WTC11 (cell line): Measurements from ENCODE around the gene TMEM59L. TPM values are rescaled to one million over a fixed set of nuclear protein-coding genes. Genes with fewer than 3 reads are reported as not detected.

ENCODE experiments used
- AFF4 ChIP-seq: sonication (generic); formaldehyde crosslinking; IDR thresholded peaks from 2 replicates; pipeline ENCODE4 v1.8.1; 2023; ENCODE audit warnings: mild to moderate bottlenecking, missing genetic modification reagents, borderline replicate concordance
- ATF1 ChIP-seq: sonication (generic); formaldehyde crosslinking; IDR thresholded peaks from 2 replicates; pipeline ENCODE4 v1.8.1; 2023; ENCODE audit warnings: mild to moderate bottlenecking, moderate library complexity, missing genetic modification reagents
- ATF2 ChIP-seq: sonication (generic); formaldehyde crosslinking; IDR thresholded peaks from 2 replicates; pipeline ENCODE4 v1.8.1; 2022; ENCODE audit warnings: low read depth, missing genetic modification reagents, borderline replicate concordance
- CREB1 ChIP-seq: sonication (generic); formaldehyde crosslinking; IDR thresholded peaks from 2 replicates; pipeline ENCODE4 v1.8.0; 2023; ENCODE audit warnings: mild to moderate bottlenecking, missing genetic modification reagents
- E2F1 ChIP-seq: sonication (generic); formaldehyde crosslinking; IDR thresholded peaks from 2 replicates; pipeline ENCODE4 v1.8.0; 2022; ENCODE audit warnings: mild to moderate bottlenecking, missing genetic modification reagents
- E2F4 ChIP-seq: sonication (generic); formaldehyde crosslinking; IDR thresholded peaks from 2 replicates; pipeline ENCODE4 v1.8.1; 2022; ENCODE audit warnings: low read depth, mild to moderate bottlenecking, moderate library complexity, missing genetic modification reagents, borderline replicate concordance
- EMX1 ChIP-seq: fragments of 250-450 bp; sonication (Bioruptor Pico); IDR thresholded peaks from 2 replicates; pipeline ENCODE4 v1.8.0; 2021; ENCODE audit warnings: mild to moderate bottlenecking
- ESRRA ChIP-seq: sonication (generic); formaldehyde crosslinking; IDR thresholded peaks from 2 replicates; pipeline ENCODE4 v1.8.1; 2022; ENCODE audit warnings: mild to moderate bottlenecking, missing genetic modification reagents, borderline replicate concordance
- GABPB1 ChIP-seq: sonication (generic); formaldehyde crosslinking; IDR thresholded peaks from 2 replicates; pipeline ENCODE4 v1.8.1; 2023; ENCODE audit warnings: mild to moderate bottlenecking, missing genetic modification reagents
- GRHL2 ChIP-seq: fragments of 250-450 bp; sonication (Bioruptor Pico); IDR thresholded peaks from 2 replicates; pipeline ENCODE4 v1.8.0; 2022; ENCODE audit warnings: mild to moderate bottlenecking, moderate library complexity; ENCODE audit not compliant: insufficient replicate concordance, severe bottlenecking
- HMGA2 ChIP-seq: fragments of 250-450 bp; sonication (Bioruptor Pico); IDR thresholded peaks from 2 replicates; pipeline ENCODE4 v1.4.0; 2021; ENCODE audit warnings: mild to moderate bottlenecking, moderate library complexity
- JAZF1 ChIP-seq: fragments of 250-450 bp; sonication (Bioruptor Pico); IDR thresholded peaks from 2 replicates; pipeline ENCODE4 v1.9.0; 2021; ENCODE audit warnings: moderate library complexity, mild to moderate bottlenecking, inconsistent platforms
- KAT7 ChIP-seq: sonication (generic); formaldehyde crosslinking; IDR thresholded peaks from 2 replicates; pipeline ENCODE4 v1.8.1; 2023; ENCODE audit warnings: missing genetic modification reagents, mild to moderate bottlenecking, borderline replicate concordance
- MXD4 ChIP-seq: fragments of 250-450 bp; sonication (Bioruptor Pico); IDR thresholded peaks from 2 replicates; pipeline ENCODE4 v1.8.0; 2021; ENCODE audit warnings: mild to moderate bottlenecking, moderate library complexity, borderline replicate concordance
- MYBL2 ChIP-seq: sonication (generic); formaldehyde crosslinking; IDR thresholded peaks from 2 replicates; pipeline ENCODE4 v1.8.1; 2023; ENCODE audit warnings: mild to moderate bottlenecking, moderate library complexity, missing genetic modification reagents
- NR1H2 ChIP-seq: sonication (generic); formaldehyde crosslinking; IDR thresholded peaks from 2 replicates; pipeline ENCODE4 v1.9.0; 2021; ENCODE audit warnings: mild to moderate bottlenecking, moderate library complexity, missing genetic modification reagents
- NR2C2 ChIP-seq: sonication (generic); formaldehyde crosslinking; IDR thresholded peaks from 2 replicates; pipeline ENCODE4 v1.8.0; 2022; ENCODE audit warnings: mild to moderate bottlenecking, missing genetic modification reagents
- RELA ChIP-seq: sonication (generic); formaldehyde crosslinking; IDR thresholded peaks from 2 replicates; pipeline ENCODE4 v1.8.1; 2022; ENCODE audit warnings: missing genetic modification reagents, mild to moderate bottlenecking, borderline replicate concordance
- SP1 ChIP-seq: sonication (generic); formaldehyde crosslinking; conservative IDR thresholded peaks from 2 replicates; pipeline ENCODE4 v1.8.1; 2022; ENCODE audit warnings: missing genetic modification reagents
- TEAD1 ChIP-seq: sonication (generic); formaldehyde crosslinking; IDR thresholded peaks from 2 replicates; pipeline ENCODE4 v1.8.0; 2022; ENCODE audit warnings: mild to moderate bottlenecking, missing genetic modification reagents
- TEAD4 ChIP-seq: sonication (generic); formaldehyde crosslinking; IDR thresholded peaks from 2 replicates; pipeline ENCODE4 v1.8.0; 2022; ENCODE audit warnings: mild to moderate bottlenecking, missing genetic modification reagents
- ZBTB21 ChIP-seq: sonication (generic); formaldehyde crosslinking; IDR thresholded peaks from 2 replicates; pipeline ENCODE4 v1.8.1; 2023; ENCODE audit warnings: mild to moderate bottlenecking, missing genetic modification reagents, borderline replicate concordance
- ZMAT4 ChIP-seq: fragments of 250-450 bp; sonication (Bioruptor Pico); IDR thresholded peaks from 2 replicates; pipeline ENCODE4 v1.9.0; 2021; ENCODE audit warnings: mild to moderate bottlenecking
- ZNF121 ChIP-seq: sonication (generic); formaldehyde crosslinking; IDR thresholded peaks from 2 replicates; pipeline ENCODE4 v1.8.0; 2023; ENCODE audit warnings: missing genetic modification reagents
- ZNF232 ChIP-seq: sonication (generic); formaldehyde crosslinking; IDR thresholded peaks from 2 replicates; pipeline ENCODE4 v1.8.0; 2022; ENCODE audit warnings: mild to moderate bottlenecking, missing genetic modification reagents
- ZNF263 ChIP-seq: sonication (generic); formaldehyde crosslinking; IDR thresholded peaks from 2 replicates; pipeline ENCODE4 v1.8.1; 2022; ENCODE audit warnings: low read depth, mild to moderate bottlenecking, moderate library complexity, missing genetic modification reagents
- ZNF416 ChIP-seq: fragments of 250-450 bp; sonication (Bioruptor Pico); IDR thresholded peaks from 2 replicates; pipeline ENCODE4 v1.9.0; 2021; ENCODE audit warnings: mild to moderate bottlenecking, inconsistent platforms
- ZNF423 ChIP-seq: fragments of 250-450 bp; sonication (Bioruptor Pico); IDR thresholded peaks from 2 replicates; pipeline ENCODE4 v2.1.2; 2022; ENCODE audit warnings: mild to moderate bottlenecking, moderate library complexity
- ZNF425 ChIP-seq: fragments of 250-450 bp; sonication (Bioruptor Pico); conservative IDR thresholded peaks from 2 replicates; pipeline ENCODE4 v1.9.0; 2021; ENCODE audit warnings: mild to moderate bottlenecking
- ZNF671 ChIP-seq: fragments of 250-450 bp; sonication (Bioruptor Pico); IDR thresholded peaks from 2 replicates; pipeline ENCODE4 v1.8.0; 2021; ENCODE audit warnings: mild to moderate bottlenecking
- total RNA-seq: library from RNA; stranded (reverse); gene quantifications from 3 replicates; pipeline ENCODE4 v1.2.3, GENCODE V29; 2021

The TMEM59L gene
- total RNA-seq, 1 experiment from 2014 or later = 14.8 TPM

GRCh38 chr19:18590273-18591272, 22.1 kb upstream of the TMEM59L start (continued):
- TF ChIP-seq SP1 (CRISPR knock-in tag) (peak; percentile 93), ZNF425 (no peak), ESRRA (CRISPR knock-in tag) (no peak), MYBL2 (CRISPR knock-in tag) (no peak), ZNF416 (CRISPR knock-in tag) (no peak), RELA (CRISPR knock-in tag) (no peak), HMGA2 (no peak), KAT7 (CRISPR knock-in tag) (no peak), ATF1 (CRISPR knock-in tag) (no peak), TEAD4 (CRISPR knock-in tag) (no peak), ZNF423 (CRISPR knock-in tag) (no peak), CREB1 (CRISPR knock-in tag) (peak; percentile 59; the same call in 1 of the 2 replicates), ATF2 (no peak), E2F1 (CRISPR knock-in tag) (0 out of 2 replicates have a peak, but pooled peaks have one; percentile 20), NR1H2 (no peak), ZNF263 (CRISPR knock-in tag) (no peak), AFF4 (CRISPR knock-in tag) (no peak), EMX1 (CRISPR knock-in tag) (no peak), GABPB1 (CRISPR knock-in tag) (no peak), E2F4 (CRISPR knock-in tag) (no peak), JAZF1 (CRISPR knock-in tag) (no peak), ZBTB21 (CRISPR knock-in tag) (no peak), ZNF121 (CRISPR knock-in tag) (no peak), GRHL2 (CRISPR knock-in tag) (no peak), MXD4 (CRISPR knock-in tag) (no peak), NR2C2 (no peak), ZNF671 (no peak), ZNF232 (CRISPR knock-in tag) (no peak; the same call in 1 of the 2 replicates), ZMAT4 (CRISPR knock-in tag) (peak; percentile 61; the same call in 1 of the 2 replicates), TEAD1 (CRISPR knock-in tag) (peak; percentile 75)
